HG02970 (cell line): ENCODE results near the gene FHOD3.
"Not testable (repeated sequence)": the region's sequence is repeated elsewhere in the genome, so short reads cannot be mapped to it uniquely, and the experiment has no call there.

Experiments
- ATAC-seq: cut with Tn5 transposase; IDR thresholded peaks from one replicate; pipeline ENCODE4 v1.9.1; 2021; ENCODE audit warnings: mild to moderate bottlenecking, moderate library complexity, moderate number of reproducible peaks; ENCODE audit not compliant: unreplicated experiment, low FRiP score

The FHOD3 gene

DNA sequence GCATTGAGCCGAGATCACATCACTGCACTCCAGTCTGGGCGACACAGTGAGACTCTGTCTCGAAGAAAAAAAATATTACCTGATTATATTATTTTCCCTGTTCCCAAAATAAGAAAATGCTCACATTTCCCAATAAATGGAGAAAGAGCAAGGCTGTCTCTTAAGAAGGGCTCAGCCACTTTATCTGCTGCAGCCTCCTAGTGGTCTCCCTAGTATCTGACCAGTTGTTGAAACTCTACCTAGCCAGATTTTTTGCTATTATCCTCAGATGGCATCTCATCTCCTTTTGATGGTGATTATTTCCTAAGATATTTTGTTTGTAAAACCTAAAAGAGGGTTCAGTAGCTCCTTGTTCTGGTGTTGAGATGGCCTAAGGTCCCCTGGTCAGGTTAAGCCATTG is 417.0 kb downstream of the FHOD3 start:
- no peak for ATAC-seq

- no peak for ATAC-seq
Measured at GRCh38 chr18:36717422-36718110, 420.1 kb downstream of the FHOD3 start.

DNA sequence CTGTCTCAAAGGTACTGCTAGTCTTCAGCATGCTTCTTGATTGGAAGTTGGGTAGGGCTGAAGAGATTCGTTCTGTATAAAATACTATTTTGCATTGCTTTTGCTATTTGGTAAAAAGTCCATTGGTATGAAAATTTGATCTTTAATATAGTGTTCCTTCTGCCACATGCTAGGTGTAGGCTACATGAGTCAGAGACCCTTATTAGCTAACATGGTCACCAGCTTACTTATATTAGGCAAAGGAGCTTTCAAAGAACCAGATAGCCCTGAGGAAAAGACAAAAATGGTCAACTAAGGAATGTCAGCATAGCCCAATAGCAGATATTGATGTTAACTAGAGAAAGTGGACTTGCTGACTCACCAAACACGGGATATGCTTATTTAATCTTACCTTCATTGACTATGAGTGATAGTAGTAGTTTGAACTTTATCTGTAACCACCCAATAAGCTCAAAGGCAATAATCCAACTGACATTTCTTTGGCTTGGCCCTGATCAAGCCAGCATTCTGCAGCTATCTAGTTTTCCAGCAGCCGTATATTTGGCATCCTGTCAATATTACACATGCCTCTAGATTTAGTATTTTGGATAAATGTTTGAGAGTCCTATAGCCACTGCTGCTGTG is 421.3 kb downstream of the FHOD3 start:
- no peak for ATAC-seq

GRCh38 chr18:36719630-36720029 is 422.1 kb downstream of the FHOD3 start:
- ATAC-seq, result no peak

- not testable (repeated sequence) for ATAC-seq
Measured at GRCh38 chr18:36721351-36721750, 423.8 kb downstream of the FHOD3 start.

DNA sequence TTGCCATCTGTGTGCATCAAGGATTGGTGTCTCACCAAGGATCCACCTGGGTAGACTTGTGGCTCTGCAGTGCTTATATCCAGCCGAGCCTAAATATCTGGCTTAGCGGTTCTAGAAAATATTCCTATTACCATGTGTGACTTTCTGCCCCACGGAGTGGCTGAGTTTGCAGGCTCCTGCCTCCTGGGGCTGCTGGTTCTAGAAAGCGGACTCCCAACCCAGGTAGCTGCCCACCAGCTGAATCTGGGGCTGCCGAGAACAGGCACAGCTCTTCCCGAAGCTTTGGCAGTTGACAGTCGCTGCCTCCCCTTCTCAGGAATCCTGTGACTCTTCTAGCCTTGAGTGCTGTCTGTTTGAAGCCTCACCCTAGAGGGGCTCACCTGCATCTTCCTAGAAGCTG is 426.7 kb downstream of the FHOD3 start:
- ATAC-seq, result no peak

GRCh38 chr18:36724591-36725001 is 427.1 kb downstream of the FHOD3 start:
- ATAC-seq, result no peak

DNA sequence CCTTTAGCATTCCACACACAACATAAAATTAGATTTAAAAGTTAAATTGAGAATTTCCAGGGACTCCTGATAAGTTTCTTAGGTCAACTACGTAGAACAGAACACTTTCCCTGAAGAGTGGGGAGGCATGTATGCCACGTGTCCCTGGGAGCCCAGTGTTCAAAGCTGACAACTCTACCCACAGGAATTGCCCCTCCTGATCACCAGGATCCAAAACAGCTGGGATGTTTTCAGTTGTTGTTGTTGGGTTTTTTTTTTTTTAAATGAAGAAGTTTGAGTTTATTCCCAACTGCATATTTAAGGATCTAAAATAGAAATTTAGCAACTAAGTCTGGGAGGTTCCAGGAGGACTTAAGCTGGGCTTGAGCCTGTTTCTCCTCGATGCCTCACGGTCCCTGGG is 430.8 kb downstream of the FHOD3 start:
- no peak for ATAC-seq

DNA sequence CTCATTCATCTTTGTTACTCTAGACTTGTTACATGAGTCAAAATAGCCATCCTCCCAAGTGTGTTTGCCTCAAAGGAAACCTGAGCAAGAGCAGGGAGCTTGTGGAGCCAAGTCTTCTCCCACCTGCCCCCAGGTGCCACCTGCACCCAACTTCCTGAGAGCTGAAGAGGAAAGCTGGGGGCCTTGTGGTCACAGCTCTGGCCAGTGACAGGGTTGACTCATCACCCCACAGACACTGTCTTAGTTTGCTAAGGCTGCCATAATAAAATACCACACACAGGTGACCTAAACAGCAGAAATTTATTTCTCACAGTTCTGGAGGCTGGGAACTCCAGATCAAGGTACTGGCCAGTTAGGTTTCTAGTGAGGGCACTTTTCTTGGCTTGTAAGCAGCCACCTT is 431.7 kb downstream of the FHOD3 start:
- ATAC-seq, result no peak

DNA sequence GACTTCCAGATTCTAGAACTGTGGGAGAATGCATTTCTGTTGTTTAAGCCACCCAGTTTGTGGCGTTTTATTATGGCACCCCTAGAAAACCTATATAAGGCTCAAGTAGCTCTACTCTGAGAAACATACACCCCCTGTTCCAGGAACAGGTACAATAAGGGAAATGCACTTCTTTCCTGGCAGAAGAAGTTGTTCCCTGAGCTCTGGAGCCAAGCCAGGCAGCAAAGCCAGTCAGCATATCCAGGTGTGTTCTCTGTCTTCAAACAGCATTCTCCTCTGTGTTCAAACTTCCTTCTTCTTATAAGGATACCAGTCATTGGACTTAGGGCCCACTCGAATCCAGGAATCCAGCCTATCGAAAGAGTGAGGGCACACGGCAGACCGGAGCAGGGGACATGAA is 434.8 kb downstream of the FHOD3 start:
- ATAC-seq, result no peak

DNA sequence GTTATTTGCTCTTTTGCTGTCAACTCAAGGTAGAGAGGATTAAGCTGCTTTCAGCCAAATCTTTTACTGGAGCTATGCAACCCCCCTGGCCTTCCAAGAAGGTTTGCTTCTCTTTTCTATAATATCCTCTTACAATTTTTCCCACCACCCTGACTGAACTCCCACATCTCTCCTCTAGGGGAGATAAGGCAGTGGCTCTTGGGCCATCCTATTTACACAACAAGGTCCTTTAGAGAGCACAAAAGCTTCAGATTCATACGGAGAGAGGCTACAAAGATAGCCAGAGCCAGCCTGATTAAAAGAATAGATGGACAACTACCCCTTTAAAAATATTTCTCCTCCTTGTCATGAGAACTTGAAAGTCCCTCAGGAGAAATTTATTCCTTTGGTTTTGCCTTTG is 435.6 kb downstream of the FHOD3 start:
- no peak for ATAC-seq

DNA sequence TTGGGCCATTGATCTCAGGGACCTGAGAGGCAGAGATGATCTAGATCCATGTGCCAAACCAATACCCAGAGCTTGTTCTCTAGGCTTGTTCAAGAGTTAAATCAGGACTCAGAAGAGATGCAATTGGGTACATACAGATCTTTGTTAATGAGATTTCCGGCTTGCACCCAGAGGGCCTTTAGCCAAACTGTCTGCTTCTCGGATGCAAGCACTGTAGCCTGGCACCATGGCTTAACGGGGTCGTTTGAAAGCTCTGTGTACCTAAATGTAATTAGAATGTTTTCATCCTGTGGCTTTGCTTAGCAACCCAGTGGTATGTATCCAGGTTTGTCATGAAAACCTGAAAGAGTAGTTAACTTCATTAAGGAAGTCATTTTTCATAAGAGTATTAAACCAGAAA is 437.1 kb downstream of the FHOD3 start:
- ATAC-seq, result no peak

DNA sequence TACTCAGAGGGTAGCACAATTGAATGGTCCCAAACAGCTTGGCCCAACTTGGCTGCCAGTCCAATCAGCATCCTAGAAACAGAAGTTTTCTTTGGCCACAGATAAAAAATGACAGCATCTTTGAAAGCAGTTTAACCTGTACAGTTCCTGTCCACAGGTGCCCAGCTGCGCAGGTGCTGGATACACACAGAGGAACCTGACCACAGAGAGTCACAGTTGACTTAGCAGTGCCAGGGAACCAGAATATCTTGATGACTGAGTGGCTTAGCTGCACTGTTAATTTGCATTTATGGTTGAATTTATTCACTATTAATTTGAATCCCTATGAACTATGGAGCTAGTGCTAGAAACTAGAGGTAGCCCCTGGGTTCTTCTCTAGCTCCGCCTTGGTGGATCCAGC is 437.6 kb downstream of the FHOD3 start:
- ATAC-seq, result no peak

- ATAC-seq, result no peak
Measured at GRCh38 chr18:36736094-36736493, 438.6 kb downstream of the FHOD3 start.

GRCh38 chr18:36737316-36737715 is 439.8 kb downstream of the FHOD3 start:
- no peak for ATAC-seq

GRCh38 chr18:36744261-36744876 is 446.9 kb downstream of the FHOD3 start:
- no peak for ATAC-seq

DNA sequence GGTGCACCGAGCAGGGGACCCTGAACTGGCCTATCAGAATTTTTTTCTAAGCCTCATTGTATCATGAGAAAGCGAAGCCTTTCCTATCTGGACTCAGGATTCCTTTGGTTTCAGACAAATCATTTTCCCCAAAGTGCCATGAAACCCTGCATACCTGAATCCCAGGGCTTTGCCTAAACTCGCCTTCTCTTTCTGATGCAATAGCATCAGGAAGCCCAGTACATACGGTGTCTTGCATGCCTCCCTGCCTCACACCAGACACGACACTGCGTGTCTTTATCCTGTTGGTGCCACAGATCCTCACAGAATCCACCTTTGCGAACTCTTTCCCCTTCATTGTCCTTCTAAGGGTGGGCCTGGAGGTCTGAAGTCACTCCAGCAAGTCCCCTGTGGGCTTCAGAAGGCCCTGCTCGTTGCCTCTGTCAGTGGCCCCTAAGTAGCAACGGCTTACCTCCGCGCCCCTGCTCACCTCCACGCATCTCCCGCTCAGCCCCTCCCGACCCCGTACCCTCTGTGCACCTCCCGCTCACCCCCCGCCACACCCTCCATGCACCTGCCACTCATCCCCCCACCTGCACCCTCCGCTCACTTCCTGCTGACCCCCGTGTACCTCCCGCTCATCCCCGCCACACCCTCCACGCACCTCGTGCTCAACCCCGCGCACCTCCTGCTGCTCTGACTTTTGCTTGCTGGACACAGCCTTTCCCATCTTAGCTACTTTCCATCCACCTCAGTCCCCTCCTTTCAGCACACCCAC is 447.9 kb downstream of the FHOD3 start:
- no peak for ATAC-seq

DNA sequence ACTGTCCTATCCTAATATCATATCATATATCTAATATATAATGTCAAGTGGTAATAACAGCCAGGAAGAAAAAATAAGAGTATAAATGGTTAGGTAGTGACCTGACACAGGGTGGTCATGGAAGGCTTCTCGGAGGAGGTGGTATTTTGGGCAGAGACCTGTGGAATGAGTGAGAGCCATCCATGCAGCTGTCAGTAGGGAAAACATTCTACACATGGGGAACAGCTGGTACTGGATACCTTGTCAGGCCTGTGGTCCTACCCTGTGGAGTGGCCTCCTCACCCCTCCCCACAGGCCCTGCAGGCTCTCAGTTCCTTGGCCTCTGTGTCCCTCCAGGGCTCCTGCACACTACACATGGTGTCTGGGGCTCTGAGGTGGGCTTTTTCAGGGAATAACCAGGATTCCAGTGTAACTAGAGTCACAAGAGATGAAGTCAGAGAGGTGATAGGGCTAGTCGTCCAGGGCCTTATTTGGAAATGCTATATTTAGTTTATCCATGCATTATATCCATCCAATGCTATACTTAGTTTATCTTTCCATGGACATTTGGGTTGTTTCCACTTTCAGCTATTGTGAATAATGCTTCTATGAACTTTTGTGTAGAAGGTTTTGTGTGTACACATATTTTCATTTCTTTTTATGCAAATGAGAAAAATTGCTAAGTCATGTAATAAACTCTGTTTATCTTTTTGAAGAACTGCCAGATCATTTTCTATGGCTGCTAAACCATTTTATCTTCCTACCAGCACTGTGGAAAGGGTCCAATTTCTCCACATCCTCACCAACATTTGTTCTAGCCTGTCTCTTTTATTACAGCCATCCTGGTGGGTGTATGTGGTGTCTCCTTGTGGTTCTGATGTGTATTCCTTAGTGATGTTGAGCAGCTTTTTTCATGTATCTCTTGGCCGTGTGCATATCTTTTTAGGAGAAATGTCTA is 455.7 kb downstream of the FHOD3 start:
- ATAC-seq, result no peak

DNA sequence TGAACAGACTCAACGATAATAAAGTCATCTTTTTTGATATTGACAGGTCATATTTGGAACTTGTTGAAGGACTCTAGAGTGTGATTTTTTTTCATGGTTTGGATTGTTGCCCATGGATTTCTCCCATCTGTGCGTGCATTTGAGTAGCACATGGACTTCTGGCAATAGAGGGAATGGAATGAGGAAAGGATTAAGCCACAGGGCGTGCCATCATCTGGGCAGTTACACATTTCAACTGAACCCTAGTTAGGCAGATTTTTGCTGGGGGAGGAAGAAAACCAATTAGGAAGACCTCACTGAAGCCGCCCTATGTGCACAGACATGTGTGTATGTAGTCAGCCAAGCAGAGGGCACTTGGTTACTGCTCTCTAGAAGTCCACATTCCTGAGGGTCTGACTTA is 458.7 kb downstream of the FHOD3 start:
- no peak for ATAC-seq

- no peak for ATAC-seq
Measured at GRCh38 chr18:36757081-36757480, 459.6 kb downstream of the FHOD3 start.
